Activated CD4-positive, CD25-positive, alpha-beta regulatory T cell treated with anti-CD3 and anti-CD28 coated beads, Interleukin-2, amount 50 U/mL, for 24 hours (primary cell): ENCODE results near the gene CXCL3.
"Not testable (repeated sequence)": the region's sequence is repeated elsewhere in the genome, so short reads cannot be mapped to it uniquely, and the experiment has no call there.

Experiments
- ATAC-seq, 2 donors: fragments of 150-1000 bp; cut with Tn5 transposase; one replicate each; pipeline ENCODE4 v1.10.0; 2021; ENCODE audit warnings: mild to moderate bottlenecking in 1 of 2, moderate library complexity in 1 of 2

Gene CXCL3

GRCh38 chr4:74038425-74039314 is at the start of gene CXCL3:
Gene CXCL3 (minus strand): TSS chr4:74038689. CDS start chr4:74038611, 78 bp downstream.
- peak; percentile 17 to 36 for ATAC-seq

- ATAC-seq: no peak
These were observed 49.0 kb upstream of the CXCL3 start for GRCh38 chr4:74087481-74087880.

- no peak for ATAC-seq
These were observed 47.2 kb upstream of the CXCL3 start for GRCh38 chr4:74085669-74086068.

GRCh38 chr4:74084984-74085383 is 46.5 kb upstream of the CXCL3 start:
- ATAC-seq: no peak

GRCh38 chr4:74083546-74083945 is 45.1 kb upstream of the CXCL3 start:
- no peak for ATAC-seq

- no peak for ATAC-seq
These were observed 42.5 kb upstream of the CXCL3 start for GRCh38 chr4:74081035-74081434.

GRCh38 chr4:74080351-74080750 is 41.9 kb upstream of the CXCL3 start:
- not testable (repeated sequence) for ATAC-seq

GRCh38 chr4:74079024-74079423 is 40.5 kb upstream of the CXCL3 start:
- not testable (repeated sequence) for ATAC-seq

- ATAC-seq: no peak
These were observed 34.9 kb upstream of the CXCL3 start for GRCh38 chr4:74073358-74073757.

GRCh38 chr4:74072739-74073138 is 34.2 kb upstream of the CXCL3 start:
- ATAC-seq: no peak

GRCh38 chr4:74067586-74067985 is 29.1 kb upstream of the CXCL3 start:
- no peak for ATAC-seq

- ATAC-seq: no peak
These were observed 27.7 kb upstream of the CXCL3 start for GRCh38 chr4:74066232-74066631.

- ATAC-seq: no peak
These were observed 26.7 kb upstream of the CXCL3 start for GRCh38 chr4:74065115-74065642.

GRCh38 chr4:74063859-74064258 is 25.4 kb upstream of the CXCL3 start:
- ATAC-seq: no peak

- no peak for ATAC-seq
These were observed 24.5 kb upstream of the CXCL3 start for GRCh38 chr4:74062953-74063352.

GRCh38 chr4:74061430-74061829 is 22.9 kb upstream of the CXCL3 start:
- no peak for ATAC-seq

GRCh38 chr4:74059161-74059829 is 20.8 kb upstream of the CXCL3 start:
- no peak for ATAC-seq

GRCh38 chr4:74058048-74058651 is 19.7 kb upstream of the CXCL3 start:
- ATAC-seq: no peak

GRCh38 chr4:74057588-74057987 is 19.1 kb upstream of the CXCL3 start:
- ATAC-seq: no peak

- no peak for ATAC-seq
These were observed 18.5 kb upstream of the CXCL3 start for GRCh38 chr4:74056858-74057562.

- ATAC-seq: no peak
These were observed 17.8 kb upstream of the CXCL3 start for GRCh38 chr4:74056114-74056857.

- ATAC-seq: no peak
These were observed 17.0 kb upstream of the CXCL3 start for GRCh38 chr4:74055498-74055897.
